ENCODE measurements around the gene PTBP2. TPM values are rescaled to one million over a fixed set of nuclear protein-coding genes. Genes with fewer than 3 reads are reported as not detected.

Gene PTBP2
- total RNA-seq, 2 donors from 2014 or later = 33.0 to 66.0 TPM

- TF ChIP-seq CTCF (IDR thresholded peaks at IDR 0.05) = no peak
- ATAC-seq (ENCODE audit: insufficient number of reproducible peaks, low FRiP score, low read depth) (no peak), DNase-seq (ENCODE audit: low spot score) (no peak)
- H3K27me3 ChIP-seq (replicated peaks; ENCODE audit: insufficient read depth) = no peaks in the 10 kb centered on the region
- no peak overlapping the region for H3K27ac ChIP-seq
- no peak overlapping the region for H3K4me3 ChIP-seq
- no peaks in the 10 kb centered on the region for H3K9me3 ChIP-seq
- peaks cover 10 to 12% of the 10 kb centered on the region in 2 donors for H3K4me1 ChIP-seq (ENCODE audit: control insufficient read depth in 1 of 2, low read depth in 2 of 2)
- H3K36me3 ChIP-seq = no peaks in the 10 kb centered on the region
These were observed 25.1 kb downstream of the PTBP2 start for GRCh38 chr1:96746440-96747420.

- no peak for TF ChIP-seq CTCF (IDR thresholded peaks at IDR 0.05)
- Histone ChIP-seq H3K9me3 (no peaks in the 10 kb centered on the region), H3K4me1 (ENCODE audit: control insufficient read depth in 1 of 2, low read depth in 2 of 2) (peaks cover 6% of the 10 kb centered on the region in 2 donors), H3K27me3 (replicated peaks; ENCODE audit: insufficient read depth) (no peaks in the 10 kb centered on the region), H3K4me3 (no peak overlapping the region), H3K27ac (no peak overlapping the region), H3K36me3 (peaks cover 3% of the 10 kb centered on the region)
- ATAC-seq (ENCODE audit: insufficient number of reproducible peaks, low FRiP score, low read depth) = no peak
- DNase-seq (ENCODE audit: low spot score) = no peak
These were observed 26.0 kb downstream of the PTBP2 start for GRCh38 chr1:96747565-96747964.

GRCh38 chr1:96748078-96748477 lies 26.5 kb downstream of the PTBP2 start:
- ATAC-seq (ENCODE audit: insufficient number of reproducible peaks, low FRiP score, low read depth) = no peak
- Histone ChIP-seq H3K27me3 (replicated peaks; ENCODE audit: insufficient read depth) (no peaks in the 10 kb centered on the region), H3K36me3 (peaks cover 8% of the 10 kb centered on the region), H3K9me3 (no peaks in the 10 kb centered on the region), H3K4me3 (no peak overlapping the region), H3K27ac (no peak overlapping the region), H3K4me1 (ENCODE audit: control insufficient read depth in 1 of 2, low read depth in 2 of 2) (peaks cover 6% of the 10 kb centered on the region in 2 donors)
- no peak for DNase-seq (ENCODE audit: low spot score)
- no peak for TF ChIP-seq CTCF (IDR thresholded peaks at IDR 0.05)

- H3K27ac ChIP-seq = no peak overlapping the region
- no peak for TF ChIP-seq CTCF (IDR thresholded peaks at IDR 0.05)
- H3K4me3 ChIP-seq = no peak overlapping the region
- ATAC-seq (ENCODE audit: insufficient number of reproducible peaks, low FRiP score, low read depth) (no peak), DNase-seq (ENCODE audit: low spot score) (no peak)
- peaks cover 6% of the 10 kb centered on the region in 2 donors for H3K4me1 ChIP-seq (ENCODE audit: control insufficient read depth in 1 of 2, low read depth in 2 of 2)
- H3K27me3 ChIP-seq (replicated peaks; ENCODE audit: insufficient read depth) = no peaks in the 10 kb centered on the region
- H3K36me3 ChIP-seq = peaks cover 8% of the 10 kb centered on the region
- no peaks in the 10 kb centered on the region for H3K9me3 ChIP-seq
These were observed 28.0 kb downstream of the PTBP2 start for GRCh38 chr1:96749618-96750017.

- Histone ChIP-seq H3K36me3 (peaks cover 17% of the 10 kb centered on the region), H3K27ac (no peak overlapping the region), H3K9me3 (no peaks in the 10 kb centered on the region), H3K4me1 (ENCODE audit: control insufficient read depth in 1 of 2, low read depth in 2 of 2) (peaks cover 6 to 15% of the 10 kb centered on the region in 2 donors), H3K4me3 (no peak overlapping the region), H3K27me3 (replicated peaks; ENCODE audit: insufficient read depth) (no peaks in the 10 kb centered on the region)
- no peak for DNase-seq (ENCODE audit: low spot score)
- no peak for TF ChIP-seq CTCF (IDR thresholded peaks at IDR 0.05)
- no peak for ATAC-seq (ENCODE audit: insufficient number of reproducible peaks, low FRiP score, low read depth)
These were observed 30.8 kb downstream of the PTBP2 start for GRCh38 chr1:96752394-96752793.
